Testis (tissue), 2 donors: ENCODE results near the gene ABCC4.

Source experiments
- POLR2A ChIP-seq: fragments of 450-650 bp; IDR thresholded peaks from one replicate; pipeline ENCODE4 v1.6.1; 2017; ENCODE audit warnings: antibody characterized with exemption, mild to moderate bottlenecking, moderate library complexity
- TF ChIP-seq, protein P1 (sequence below), 3 experiments: fragments of 450-650 bp in 2 of 3; fragments of 200-600 bp in 1 of 3; sonication (generic) in 1 of 3; IDR thresholded peaks; one replicate each; pipeline ENCODE4 v1.5.1; 2016 to 2019; ENCODE audit warnings: antibody characterized with exemption in 3 of 3, mild to moderate bottlenecking in 2 of 3, moderate library complexity in 1 of 3

DNA sequence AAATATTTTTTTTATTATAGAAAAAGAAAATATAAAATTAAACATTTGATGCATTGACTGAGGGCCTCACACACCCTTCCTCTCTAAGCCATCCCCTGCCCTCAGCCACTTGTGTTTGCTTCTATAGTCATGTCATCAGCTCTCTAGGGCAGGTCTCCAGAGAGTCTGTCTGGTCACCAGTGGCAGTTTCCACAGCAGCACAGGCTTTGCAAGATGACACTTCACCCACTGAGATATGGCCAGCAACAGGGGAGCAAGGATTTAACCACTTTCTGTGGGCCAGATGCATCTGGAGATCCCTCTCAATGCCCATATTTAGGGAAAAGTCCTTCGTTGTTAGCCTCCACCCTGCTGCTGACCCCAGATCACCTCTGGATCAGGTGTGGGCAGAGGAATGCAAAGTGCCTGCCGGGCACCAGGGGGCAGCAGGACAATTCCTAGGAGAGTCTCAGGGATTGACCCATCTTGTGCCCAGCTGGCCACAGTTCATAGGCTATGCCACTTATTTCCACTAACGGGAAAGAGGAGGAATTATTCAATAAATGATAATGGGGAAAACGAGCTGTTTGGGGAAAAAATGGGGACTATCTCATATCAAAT is 4.8 kb downstream of the ABCC4 start:
- TF ChIP-seq, protein P1, sequence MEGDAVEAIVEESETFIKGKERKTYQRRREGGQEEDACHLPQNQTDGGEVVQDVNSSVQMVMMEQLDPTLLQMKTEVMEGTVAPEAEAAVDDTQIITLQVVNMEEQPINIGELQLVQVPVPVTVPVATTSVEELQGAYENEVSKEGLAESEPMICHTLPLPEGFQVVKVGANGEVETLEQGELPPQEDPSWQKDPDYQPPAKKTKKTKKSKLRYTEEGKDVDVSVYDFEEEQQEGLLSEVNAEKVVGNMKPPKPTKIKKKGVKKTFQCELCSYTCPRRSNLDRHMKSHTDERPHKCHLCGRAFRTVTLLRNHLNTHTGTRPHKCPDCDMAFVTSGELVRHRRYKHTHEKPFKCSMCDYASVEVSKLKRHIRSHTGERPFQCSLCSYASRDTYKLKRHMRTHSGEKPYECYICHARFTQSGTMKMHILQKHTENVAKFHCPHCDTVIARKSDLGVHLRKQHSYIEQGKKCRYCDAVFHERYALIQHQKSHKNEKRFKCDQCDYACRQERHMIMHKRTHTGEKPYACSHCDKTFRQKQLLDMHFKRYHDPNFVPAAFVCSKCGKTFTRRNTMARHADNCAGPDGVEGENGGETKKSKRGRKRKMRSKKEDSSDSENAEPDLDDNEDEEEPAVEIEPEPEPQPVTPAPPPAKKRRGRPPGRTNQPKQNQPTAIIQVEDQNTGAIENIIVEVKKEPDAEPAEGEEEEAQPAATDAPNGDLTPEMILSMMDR (IDR thresholded peaks at IDR 0.05), result peak; percentile 30 to 56 (median 50)
- no peak for TF ChIP-seq POLR2A
